Activated T-cell treated with anti-CD3 and anti-CD28 coated beads, Interleukin-2, amount 50 U/mL, for 24 hours (primary cell): Measurements from ENCODE around the gene BCAT1.
A peak's percentile ranks its signal among the peaks of the same experiment; 100 is the strongest.
"Not testable (repeated sequence)": the region's sequence is repeated elsewhere in the genome, so short reads cannot be mapped to it uniquely, and the experiment has no call there.

Source experiments
- DNase-seq: peaks from one replicate; pipeline ENCODE4 v3.0.0-alpha.2; 2020
- H3K27ac Mint-ChIP-seq: 2 replicates; pipeline ENCODE4 v1.8.0; 2020; ENCODE audit warnings: mild to moderate bottlenecking, mixed read lengths
- H3K27me3 Mint-ChIP-seq: 2 replicates; pipeline ENCODE4 v1.8.0; 2020; ENCODE audit warnings: mixed read lengths
- H3K36me3 Mint-ChIP-seq: 2 replicates; pipeline ENCODE4 v1.8.0; 2020; ENCODE audit warnings: low read depth, mixed read lengths
- H3K4me1 Mint-ChIP-seq: 2 replicates; pipeline ENCODE4 v1.8.0; 2020; ENCODE audit warnings: low read depth, mixed read lengths
- H3K4me3 Mint-ChIP-seq: 2 replicates; pipeline ENCODE4 v1.8.0; 2020; ENCODE audit warnings: mild to moderate bottlenecking, moderate library complexity, mixed read lengths
- H3K9me3 Mint-ChIP-seq: 2 replicates; pipeline ENCODE4 v1.8.0; 2020; ENCODE audit warnings: mixed read lengths

Gene BCAT1

DNA sequence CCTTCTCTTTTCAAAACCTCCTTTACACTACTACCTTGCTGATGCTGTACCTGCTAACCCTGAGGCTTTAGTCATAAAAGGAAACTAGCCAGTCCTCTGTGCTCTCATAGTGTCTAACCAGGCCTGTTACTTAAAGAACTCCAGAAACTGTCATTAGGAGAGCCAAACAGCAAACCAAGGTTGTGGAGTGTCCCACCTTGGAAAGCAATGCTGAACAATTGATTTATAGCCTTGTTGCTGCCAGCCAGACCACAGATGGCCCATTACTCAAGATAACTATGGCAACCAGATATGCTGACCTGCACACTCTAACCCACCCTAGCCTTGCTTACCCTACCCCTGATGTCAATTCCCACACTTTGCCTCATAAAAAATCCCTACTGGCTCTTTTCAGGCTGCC is 26.5 kb upstream of the BCAT1 start:
- no peaks in the 10 kb centered on the region for H3K9me3 Mint-ChIP-seq
- H3K4me1 Mint-ChIP-seq, result peaks cover 3% of the 10 kb centered on the region
- H3K27ac Mint-ChIP-seq, result no peak overlapping the region
- no peaks in the 10 kb centered on the region for H3K36me3 Mint-ChIP-seq
- no peak for DNase-seq
- no peak overlapping the region for H3K4me3 Mint-ChIP-seq
- H3K27me3 Mint-ChIP-seq, result peaks cover 9% of the 10 kb centered on the region

GRCh38 chr12:24974216-24974615 is 25.3 kb upstream of the BCAT1 start:
- Mint-ChIP-seq H3K4me3 (no peak overlapping the region), H3K4me1 (peaks cover 3% of the 10 kb centered on the region), H3K9me3 (no peaks in the 10 kb centered on the region), H3K36me3 (no peaks in the 10 kb centered on the region), H3K27me3 (peaks cover 9% of the 10 kb centered on the region), H3K27ac (no peak overlapping the region)
- no peak for DNase-seq

DNA sequence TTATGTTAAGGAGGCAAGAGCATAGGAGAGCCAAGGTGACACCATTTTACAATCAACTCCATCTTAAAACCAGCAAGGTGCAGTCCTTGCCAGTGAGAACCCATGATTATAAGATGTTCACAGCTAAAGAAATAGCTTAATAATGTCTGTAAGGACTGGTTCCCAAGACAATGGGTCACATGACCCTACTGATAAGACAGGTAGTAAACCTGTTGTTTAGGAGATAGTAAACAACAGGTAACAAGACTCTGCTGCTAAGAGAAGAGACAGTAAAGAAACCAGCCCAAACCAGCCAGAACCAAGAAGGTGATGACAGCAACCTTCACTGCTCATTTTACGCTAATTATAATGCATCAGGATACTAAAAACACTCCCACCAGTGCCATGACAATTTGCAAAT is 23.2 kb upstream of the BCAT1 start:
- no peaks in the 10 kb centered on the region for H3K9me3 Mint-ChIP-seq
- no peak for DNase-seq
- peaks cover 1% of the 10 kb centered on the region for H3K4me1 Mint-ChIP-seq
- no peak overlapping the region for H3K27ac Mint-ChIP-seq
- H3K36me3 Mint-ChIP-seq, result no peaks in the 10 kb centered on the region
- peaks cover 4% of the 10 kb centered on the region for H3K27me3 Mint-ChIP-seq
- no peak overlapping the region for H3K4me3 Mint-ChIP-seq

DNA sequence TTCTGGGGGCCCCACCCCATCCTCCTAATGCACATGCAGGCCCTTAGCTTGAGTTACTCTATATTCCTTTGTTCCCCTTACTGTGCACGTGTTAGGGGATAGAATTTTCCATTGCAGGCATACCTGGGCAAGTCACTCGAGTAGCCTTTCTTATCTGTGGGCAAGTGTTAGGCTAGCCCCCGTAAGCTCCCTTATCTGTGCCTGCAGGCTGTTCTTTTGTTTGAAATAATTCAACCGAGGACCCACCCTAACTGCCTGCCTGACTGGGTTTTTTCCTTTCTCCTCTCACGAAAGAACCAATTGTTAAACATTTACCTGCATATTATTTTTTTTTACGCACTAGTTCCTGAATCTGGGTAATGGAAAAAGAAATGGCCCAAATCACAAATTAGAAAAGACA is 21.3 kb upstream of the BCAT1 start:
- no peak for DNase-seq
- H3K36me3 Mint-ChIP-seq, result no peaks in the 10 kb centered on the region
- no peak overlapping the region for H3K4me3 Mint-ChIP-seq
- H3K27me3 Mint-ChIP-seq, result no peaks in the 10 kb centered on the region
- H3K4me1 Mint-ChIP-seq, result no peaks in the 10 kb centered on the region
- no peaks in the 10 kb centered on the region for H3K9me3 Mint-ChIP-seq
- H3K27ac Mint-ChIP-seq, result no peak overlapping the region

DNA sequence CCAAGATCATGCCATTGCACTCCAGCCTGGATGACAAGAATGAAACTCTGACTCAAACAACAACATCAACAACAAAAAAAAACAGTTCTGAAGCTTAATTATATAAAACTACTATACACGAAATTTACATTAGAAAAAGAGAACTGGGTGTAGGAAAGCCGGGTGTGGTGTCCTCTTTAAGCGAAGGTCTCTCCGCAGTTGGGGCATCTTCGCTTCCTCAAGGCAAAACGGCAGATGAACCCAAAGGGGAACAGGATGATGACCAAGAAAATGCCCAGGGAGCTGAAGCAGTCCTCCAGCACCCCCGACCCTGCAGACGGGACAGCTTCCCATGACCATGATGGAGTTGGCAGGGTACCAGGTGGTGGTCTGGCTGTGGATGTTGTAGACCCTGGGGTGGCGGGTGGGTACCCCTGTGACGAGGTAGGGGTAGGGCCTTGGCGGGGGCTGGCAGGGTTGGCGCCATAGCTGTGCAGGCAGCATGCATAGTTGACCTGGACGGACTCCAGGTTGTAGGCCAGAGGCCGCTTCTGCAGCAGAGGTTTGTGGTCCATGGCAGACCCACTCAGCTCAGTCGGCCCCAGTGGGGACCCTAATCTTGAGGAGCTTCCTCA is 18.2 kb upstream of the BCAT1 start:
- peaks cover 9% of the 10 kb centered on the region for H3K9me3 Mint-ChIP-seq
- no peak overlapping the region for H3K4me3 Mint-ChIP-seq
- H3K4me1 Mint-ChIP-seq, result no peaks in the 10 kb centered on the region
- DNase-seq, result no peak
- no peak overlapping the region for H3K27ac Mint-ChIP-seq
- H3K27me3 Mint-ChIP-seq, result no peaks in the 10 kb centered on the region
- no peaks in the 10 kb centered on the region for H3K36me3 Mint-ChIP-seq

- Mint-ChIP-seq H3K4me3 (no peak overlapping the region), H3K9me3 (peaks cover 9% of the 10 kb centered on the region), H3K4me1 (peaks cover 13% of the 10 kb centered on the region), H3K27ac (no peak overlapping the region), H3K27me3 (peaks cover 5% of the 10 kb centered on the region), H3K36me3 (no peaks in the 10 kb centered on the region)
- no peak for DNase-seq
Observed at GRCh38 chr12:24964342-24964741, 15.4 kb upstream of the BCAT1 start.

DNA sequence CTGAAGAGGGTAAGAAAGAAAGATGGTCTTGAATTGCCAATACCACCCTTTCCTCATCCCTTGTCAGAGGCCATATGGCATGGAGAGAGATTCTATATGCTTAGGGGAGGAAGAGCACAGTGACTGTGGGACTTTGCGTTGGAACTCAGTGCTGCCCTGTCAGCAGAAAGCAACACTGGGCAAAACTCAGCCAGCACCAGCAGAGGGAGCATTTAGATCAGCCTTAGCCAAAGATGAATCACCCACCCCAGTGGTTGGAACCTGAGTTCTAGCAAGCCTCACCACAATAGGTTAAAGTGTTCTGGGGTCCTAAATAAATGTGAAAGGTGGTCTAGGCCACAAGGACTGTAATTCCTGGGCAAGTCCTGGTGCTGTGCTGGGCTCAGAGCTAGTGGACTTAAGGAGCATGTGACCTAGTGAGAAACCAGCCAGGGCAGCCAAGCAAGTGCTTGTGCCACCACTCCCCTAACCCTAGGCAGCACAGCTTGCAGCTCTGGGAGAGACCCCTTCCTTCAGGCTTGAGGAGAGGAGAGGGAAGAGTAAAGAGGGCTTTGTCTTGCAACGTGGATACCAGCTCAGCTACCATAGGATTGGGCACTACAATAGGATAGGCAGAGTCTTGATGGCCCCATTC is 11.4 kb upstream of the BCAT1 start:
- Mint-ChIP-seq H3K36me3 (no peaks in the 10 kb centered on the region), H3K27ac (no peak overlapping the region), H3K9me3 (peaks cover 9% of the 10 kb centered on the region), H3K27me3 (peaks cover 7% of the 10 kb centered on the region), H3K4me1 (peaks cover 24% of the 10 kb centered on the region), H3K4me3 (no peak overlapping the region)
- peak; percentile 64 for DNase-seq

- Mint-ChIP-seq H3K4me1 (peaks cover 45% of the 10 kb centered on the region), H3K27me3 (peaks cover 30% of the 10 kb centered on the region)
- H3K36me3 Mint-ChIP-seq, DNase-seq, H3K27ac Mint-ChIP-seq, H3K9me3 Mint-ChIP-seq, H3K4me3 Mint-ChIP-seq: not testable (repeated sequence)
Observed at GRCh38 chr12:24956351-24956750, 7.5 kb upstream of the BCAT1 start.

GRCh38 chr12:24955853-24956252 is 7.0 kb upstream of the BCAT1 start:
- Mint-ChIP-seq H3K4me3 (no peak overlapping the region), H3K4me1 (peaks cover 46% of the 10 kb centered on the region), H3K9me3 (no peaks in the 10 kb centered on the region), H3K36me3 (no peaks in the 10 kb centered on the region), H3K27me3 (peaks cover 32% of the 10 kb centered on the region), H3K27ac (no peak overlapping the region)
- no peak for DNase-seq

- no peaks in the 10 kb centered on the region for H3K36me3 Mint-ChIP-seq
- DNase-seq, result no peak
- no peaks in the 10 kb centered on the region for H3K9me3 Mint-ChIP-seq
- peak overlapping the region; percentile 2 for H3K27ac Mint-ChIP-seq
- peaks cover 36% of the 10 kb centered on the region for H3K27me3 Mint-ChIP-seq
- no peak overlapping the region for H3K4me3 Mint-ChIP-seq
- H3K4me1 Mint-ChIP-seq, result peaks cover 48% of the 10 kb centered on the region
Observed at GRCh38 chr12:24955389-24955788, 6.5 kb upstream of the BCAT1 start.

- Mint-ChIP-seq H3K9me3 (no peaks in the 10 kb centered on the region), H3K4me3 (no peak overlapping the region), H3K27me3 (peaks cover 46% of the 10 kb centered on the region), H3K4me1 (peaks cover 47% of the 10 kb centered on the region), H3K27ac (no peak overlapping the region), H3K36me3 (no peaks in the 10 kb centered on the region)
- DNase-seq, result no peak
Observed at GRCh38 chr12:24954261-24954660, 5.4 kb upstream of the BCAT1 start.

DNA sequence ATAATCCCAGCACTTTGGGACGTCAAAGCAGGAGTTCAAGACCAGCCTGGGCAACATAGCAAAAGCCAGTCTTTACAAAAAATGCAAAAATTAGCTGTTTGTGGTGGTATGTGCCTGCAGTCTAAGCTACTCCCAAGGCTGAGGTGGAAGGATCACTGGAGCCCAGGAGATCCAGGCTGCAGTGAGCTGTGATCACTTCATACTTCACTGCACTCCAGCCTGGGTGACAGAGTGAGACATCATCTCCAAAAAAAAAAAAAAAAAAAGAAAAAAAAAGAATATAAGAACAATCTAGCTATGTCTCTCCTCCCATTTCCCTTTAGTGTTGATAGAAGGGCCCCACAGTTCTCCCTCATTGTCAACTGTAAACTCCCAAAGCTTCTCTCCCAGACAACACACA is 3.5 kb upstream of the BCAT1 start:
- H3K9me3 Mint-ChIP-seq, result no peaks in the 10 kb centered on the region
- peaks cover 59% of the 10 kb centered on the region for H3K4me1 Mint-ChIP-seq
- peaks cover 5% of the 10 kb centered on the region for H3K36me3 Mint-ChIP-seq
- DNase-seq, result no peak
- H3K27ac Mint-ChIP-seq, result no peak overlapping the region
- H3K27me3 Mint-ChIP-seq, result peaks cover 55% of the 10 kb centered on the region
- H3K4me3 Mint-ChIP-seq, result no peak overlapping the region

GRCh38 chr12:24950231-24950834 is 1.4 kb upstream of the BCAT1 start:
- no peaks in the 10 kb centered on the region for H3K9me3 Mint-ChIP-seq
- no peak overlapping the region for H3K27ac Mint-ChIP-seq
- DNase-seq, result no peak
- peaks cover 69% of the 10 kb centered on the region for H3K4me1 Mint-ChIP-seq
- peaks cover 7% of the 10 kb centered on the region for H3K36me3 Mint-ChIP-seq
- peaks cover 69% of the 10 kb centered on the region for H3K27me3 Mint-ChIP-seq
- no peak overlapping the region for H3K4me3 Mint-ChIP-seq

DNA sequence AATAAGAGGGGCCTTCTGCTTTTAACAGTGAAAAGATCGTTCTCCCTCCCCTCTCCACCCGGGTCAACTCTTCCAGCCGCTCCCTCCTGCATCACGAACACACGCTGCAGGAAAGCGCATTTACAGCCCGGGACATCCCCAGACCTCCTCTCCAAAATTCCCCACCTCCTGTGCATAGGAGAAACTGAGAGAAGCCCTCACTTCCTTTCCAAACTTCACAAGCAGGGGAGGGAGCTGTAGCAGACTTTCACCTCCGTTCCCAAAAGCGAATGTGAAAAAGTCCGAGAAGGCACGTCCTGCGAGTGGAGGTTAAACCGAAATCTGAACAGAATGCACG is 513 bp downstream of the BCAT1 start:
- peak overlapping the region; percentile 90 for H3K27ac Mint-ChIP-seq
- peak; percentile 61 for DNase-seq

DNA sequence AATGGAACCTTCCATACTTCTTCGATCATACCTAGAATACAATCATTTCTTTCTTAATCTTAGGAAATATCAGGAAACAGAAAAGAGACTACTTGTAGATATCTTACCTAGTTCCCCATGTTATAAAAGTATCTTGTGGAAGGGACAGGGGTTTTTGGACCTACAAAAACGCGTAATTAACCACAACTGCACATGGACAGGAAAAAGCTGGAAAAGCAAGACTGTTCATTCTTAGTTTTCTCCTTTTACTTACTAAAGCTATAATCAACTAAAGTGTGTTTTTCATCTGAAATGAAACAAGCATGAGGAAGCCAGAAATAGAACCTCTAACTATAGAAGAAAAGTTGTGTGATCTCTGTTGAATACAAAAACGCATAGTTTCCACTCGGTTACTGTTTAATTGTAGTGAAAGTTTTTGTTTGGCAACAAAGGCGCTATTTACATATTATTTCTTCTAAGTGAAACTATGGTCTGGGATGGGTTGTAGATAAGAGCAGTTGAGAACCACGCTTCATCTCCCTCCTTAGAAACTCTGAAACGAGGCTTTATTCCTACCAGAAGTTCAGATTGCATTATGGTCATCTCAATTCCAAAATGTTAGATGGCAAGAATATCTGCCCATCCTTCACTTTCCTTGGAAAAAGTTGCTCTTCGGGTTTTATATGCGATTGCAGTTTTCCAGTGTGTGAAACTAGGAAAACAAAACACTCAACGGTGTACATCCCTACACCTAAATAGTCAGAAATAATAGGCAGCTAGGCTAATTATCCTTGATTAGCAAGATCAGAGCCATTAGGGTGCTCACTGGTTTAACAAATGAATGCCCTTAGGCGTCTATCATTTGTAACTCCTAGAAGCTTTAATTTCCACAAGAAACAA is 1.1 kb downstream of the BCAT1 start:
- Mint-ChIP-seq H3K4me3 (peak overlapping the region; percentile 81), H3K27me3 (peaks cover 64% of the 10 kb centered on the region), H3K27ac (peak overlapping the region; percentile 90), H3K4me1 (peaks cover 63% of the 10 kb centered on the region), H3K36me3 (peaks cover 12% of the 10 kb centered on the region), H3K9me3 (no peaks in the 10 kb centered on the region)
- no peak for DNase-seq

More for the DNA sequence above, 513 bp downstream of the BCAT1 start:
- peak overlapping the region; percentile 81 for H3K4me3 Mint-ChIP-seq
- peaks cover 64% of the 10 kb centered on the region for H3K4me1 Mint-ChIP-seq
- H3K9me3 Mint-ChIP-seq, result no peaks in the 10 kb centered on the region
- peaks cover 12% of the 10 kb centered on the region for H3K36me3 Mint-ChIP-seq
- peaks cover 66% of the 10 kb centered on the region for H3K27me3 Mint-ChIP-seq
